Ascending aorta (tissue), 2 donors: ENCODE data around the gene NDUFAF5. TPM values are rescaled to one million over a fixed set of nuclear protein-coding genes. Genes with fewer than 3 reads are reported as not detected.

ENCODE experiments used
- DNase-seq, 2 donors: peaks; one replicate each; pipeline ENCODE4 v3.0.0-alpha.2; 2019; ENCODE audit warnings: low spot score in 2 of 2
- H3K27ac ChIP-seq, 2 donors: fragments of 200-600 bp; sonication (generic); one replicate each; pipeline ENCODE4 v1.5.1; 2016 to 2017; ENCODE audit warnings: mild to moderate bottlenecking in 1 of 2
- H3K27me3 ChIP-seq: fragments of 200-600 bp; sonication (generic); one replicate; pipeline ENCODE4 v1.5.1; 2017
- H3K36me3 ChIP-seq, 2 donors: fragments of 200-600 bp; sonication (generic); one replicate each; pipeline ENCODE4 v1.5.1; 2016
- H3K4me1 ChIP-seq, 2 donors: fragments of 200-600 bp; sonication (generic); one replicate each; pipeline ENCODE4 v1.5.1; 2016 to 2017; ENCODE audit warnings: mild to moderate bottlenecking in 1 of 2
- H3K4me3 ChIP-seq, 2 donors: fragments of 200-600 bp; sonication (generic); one replicate each; pipeline ENCODE4 v1.5.1; 2016 to 2017; ENCODE audit warnings: mild to moderate bottlenecking in 1 of 2
- H3K9me3 ChIP-seq, 2 donors: fragments of 200-600 bp; sonication (generic); one replicate each; pipeline ENCODE4 v1.5.1; 2016
- CTCF ChIP-seq, 3 experiments: fragments of 200-600 bp in 2 of 3; fragments of 450-650 bp in 1 of 3; sonication (generic) in 2 of 3; IDR thresholded peaks; one replicate each; pipeline ENCODE4 v1.5.1; 2016 to 2019; ENCODE audit warnings: antibody characterized with exemption in 3 of 3, mild to moderate bottlenecking in 1 of 3, moderate library complexity in 1 of 3
- intact Hi-C: fragments of 100-400 bp; cut with DNase I; formaldehyde crosslinking; loops from one replicate; pipeline ENCODE4 v1.15.1; 2023
- total RNA-seq: library from RNA; depleted of rRNA; stranded (reverse); fragments of >200 nt; gene quantifications from one replicate; pipeline ENCODE4 v1.1.0, GENCODE V29; 2016

Gene NDUFAF5
- total RNA-seq, 1 donor from 2014 or later: 84.3 TPM

- Histone ChIP-seq H3K4me1 (peaks cover 0 to 11% of the 10 kb centered on the region in 2 donors), H3K36me3 (peaks cover 49 to 57% of the 10 kb centered on the region in 2 donors), H3K4me3 (no peak overlapping the region), H3K9me3 (no peaks in the 10 kb centered on the region), H3K27me3 (no peaks in the 10 kb centered on the region), H3K27ac (no peak overlapping the region)
- no peak for TF ChIP-seq CTCF (IDR thresholded peaks at IDR 0.05)
- DNase-seq: no peak
- intact Hi-C loops: no loop called here
These were observed 5.9 kb downstream of the NDUFAF5 start for GRCh38 chr20:13790708-13791107.

- no peak for TF ChIP-seq CTCF (IDR thresholded peaks at IDR 0.05)
- no peak overlapping the region for H3K27ac ChIP-seq
- H3K36me3 ChIP-seq: peaks cover 59 to 68% of the 10 kb centered on the region in 2 donors
- no peak for DNase-seq
- H3K9me3 ChIP-seq: no peaks in the 10 kb centered on the region
- no peak overlapping the region for H3K4me3 ChIP-seq
- peaks cover 0 to under 1% of the 10 kb centered on the region in 2 donors for H3K4me1 ChIP-seq
- intact Hi-C loops: no loop called here
- no peaks in the 10 kb centered on the region for H3K27me3 ChIP-seq
These were observed 7.0 kb downstream of the NDUFAF5 start for GRCh38 chr20:13791540-13792459.

GRCh38 chr20:13793001-13793400 is 8.2 kb downstream of the NDUFAF5 start:
- intact Hi-C loops: no loop called here
- no peak for TF ChIP-seq CTCF (IDR thresholded peaks at IDR 0.05)
- Histone ChIP-seq H3K9me3 (no peaks in the 10 kb centered on the region), H3K27ac (no peak overlapping the region), H3K36me3 (peaks cover 67 to 77% of the 10 kb centered on the region in 2 donors), H3K4me1 (no peaks in the 10 kb centered on the region), H3K27me3 (no peaks in the 10 kb centered on the region), H3K4me3 (no peak overlapping the region)
- DNase-seq: no peak

- Histone ChIP-seq H3K4me3 (no peak overlapping the region), H3K9me3 (no peaks in the 10 kb centered on the region), H3K36me3 (peaks cover 71 to 87% of the 10 kb centered on the region in 2 donors), H3K27me3 (no peaks in the 10 kb centered on the region), H3K27ac (no peak overlapping the region), H3K4me1 (no peaks in the 10 kb centered on the region)
- no peak for TF ChIP-seq CTCF (IDR thresholded peaks at IDR 0.05)
- no peak for DNase-seq
- intact Hi-C loops: no loop called here
These were observed 9.8 kb downstream of the NDUFAF5 start for GRCh38 chr20:13794667-13795066.

GRCh38 chr20:13799040-13799439 is 14.2 kb downstream of the NDUFAF5 start:
- H3K27ac ChIP-seq: no peak overlapping the region
- H3K27me3 ChIP-seq: no peaks in the 10 kb centered on the region
- H3K36me3 ChIP-seq: peaks cover 68 to 78% of the 10 kb centered on the region in 2 donors
- peaks cover 0 to 3% of the 10 kb centered on the region in 2 donors for H3K4me1 ChIP-seq
- H3K4me3 ChIP-seq: no peak overlapping the region
- TF ChIP-seq CTCF (IDR thresholded peaks at IDR 0.05): no peak
- DNase-seq: no peak
- H3K9me3 ChIP-seq: no peaks in the 10 kb centered on the region
- intact Hi-C loops: no loop called here
